Measurements from ENCODE around the gene COL12A1.

Gene COL12A1

DNA sequence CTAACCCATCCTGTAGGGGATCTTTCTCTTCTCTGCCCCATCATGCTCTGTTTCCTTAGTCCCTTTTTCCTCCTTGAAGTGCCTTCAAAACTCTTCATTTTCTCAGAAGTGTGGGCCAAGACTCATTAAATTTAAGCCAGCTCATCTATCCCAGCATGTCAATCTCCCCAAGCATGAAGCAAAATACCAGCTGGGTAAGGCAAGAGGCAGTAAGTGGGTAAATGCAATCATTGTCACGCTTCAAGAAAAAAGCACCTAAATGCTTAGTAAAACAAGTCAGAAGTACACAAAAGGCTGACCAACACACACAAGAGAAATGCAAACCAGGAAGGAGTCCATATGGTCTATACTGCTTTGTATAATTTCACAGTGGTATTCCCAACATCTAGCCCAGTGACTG lies 61.5 kb downstream of the COL12A1 start:
- no peak for DNase-seq (ENCODE audit: low read depth, low spot score)

DNA sequence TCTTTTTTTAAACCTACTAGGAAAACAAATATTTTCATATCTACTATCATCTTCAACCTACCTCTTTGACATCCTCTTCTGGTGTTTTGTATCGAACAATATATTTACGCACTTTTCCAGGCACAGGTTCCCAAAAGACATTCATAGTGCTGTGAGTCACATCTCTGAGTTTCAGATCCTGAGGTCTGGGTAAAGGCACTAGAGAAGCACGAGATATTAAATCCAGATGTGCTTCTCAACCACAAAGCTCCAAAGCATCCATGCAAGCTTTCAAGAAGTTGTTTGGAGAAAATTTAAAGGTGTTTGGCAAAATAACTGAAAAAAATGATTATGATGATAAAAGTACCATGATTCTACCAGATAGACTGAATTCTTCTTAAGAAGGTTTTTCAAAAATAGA lies 62.7 kb downstream of the COL12A1 start:
- no peak for DNase-seq (ENCODE audit: low read depth, low spot score)

DNA sequence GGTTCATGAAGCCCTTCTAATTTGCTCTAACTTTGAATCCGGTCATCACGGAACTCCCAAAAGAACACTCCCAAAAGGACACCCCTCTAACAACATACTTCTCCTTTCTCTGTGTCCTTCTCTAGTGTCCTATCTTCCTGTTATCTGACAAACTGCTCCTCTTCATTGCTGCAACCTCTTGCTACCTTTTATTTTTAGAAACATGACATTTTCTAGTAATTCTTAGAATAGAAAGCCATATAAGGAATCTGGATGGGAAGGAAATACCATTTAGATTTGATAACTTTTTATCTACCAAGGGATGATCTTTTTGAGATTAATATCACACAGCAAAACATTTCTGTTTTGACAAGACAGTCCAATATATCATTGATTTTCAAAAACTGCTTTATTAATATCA lies 63.1 kb downstream of the COL12A1 start:
- no peak for DNase-seq (ENCODE audit: low read depth, low spot score)

DNA sequence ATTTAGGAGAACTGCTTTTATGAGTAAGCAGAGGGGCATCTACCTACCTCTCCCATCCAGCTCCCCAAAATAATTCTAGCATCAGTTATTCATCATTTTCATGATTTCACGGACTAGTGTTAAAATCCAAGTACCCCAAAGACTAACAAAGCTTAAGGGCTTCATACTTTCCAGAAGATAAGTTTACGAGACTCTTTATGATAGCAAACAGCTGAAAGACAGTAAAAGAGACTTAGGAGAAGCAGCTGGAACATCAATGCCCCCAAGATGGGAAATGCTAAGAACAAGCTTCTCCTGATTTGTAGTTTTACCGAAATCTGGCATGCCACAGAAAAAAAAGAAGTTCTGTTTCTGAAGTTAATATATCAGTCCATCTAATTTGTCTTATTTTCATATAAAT lies 70.0 kb downstream of the COL12A1 start:
- DNase-seq (ENCODE audit: low read depth, low spot score), result no peak

DNA sequence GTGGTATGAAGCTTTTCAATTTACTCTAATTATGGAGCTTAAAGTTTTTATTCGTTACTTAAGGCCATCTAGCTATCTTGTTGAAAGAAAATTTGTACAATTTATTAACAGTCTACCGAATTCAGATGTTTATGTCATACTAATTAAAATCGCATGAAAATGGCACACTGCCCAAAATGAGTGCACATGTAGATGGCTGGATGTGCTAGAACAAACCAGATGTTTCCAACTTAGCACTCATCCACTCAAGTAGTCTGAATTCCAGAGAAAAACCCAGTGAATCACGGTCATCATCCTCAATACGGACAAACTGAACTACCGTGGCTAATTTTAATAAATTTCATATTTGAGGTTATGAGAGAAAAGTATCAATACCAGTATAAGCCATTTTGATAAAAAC lies 70.4 kb downstream of the COL12A1 start:
- DNase-seq (ENCODE audit: low read depth, low spot score), result no peak

DNA sequence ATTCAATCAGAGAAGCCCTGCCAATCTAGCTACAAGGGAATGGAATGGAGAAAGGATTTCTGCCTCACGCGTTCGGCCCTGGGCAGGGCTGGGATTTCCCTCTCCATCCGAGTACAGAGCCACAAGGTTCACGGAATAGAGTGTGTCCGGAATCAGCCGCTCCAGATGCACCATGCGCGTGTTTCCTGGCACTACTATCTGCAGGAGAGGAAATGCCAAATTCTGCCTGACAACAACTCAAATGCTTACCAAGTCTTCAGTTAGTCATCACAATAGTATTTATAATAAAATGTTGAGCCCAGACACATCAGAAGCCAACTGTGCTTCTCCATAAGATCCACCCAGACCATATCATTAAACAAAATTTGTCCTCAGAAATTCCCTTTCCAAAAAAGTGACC lies 75.1 kb downstream of the COL12A1 start:
- DNase-seq (ENCODE audit: low read depth, low spot score), result no peak

DNA sequence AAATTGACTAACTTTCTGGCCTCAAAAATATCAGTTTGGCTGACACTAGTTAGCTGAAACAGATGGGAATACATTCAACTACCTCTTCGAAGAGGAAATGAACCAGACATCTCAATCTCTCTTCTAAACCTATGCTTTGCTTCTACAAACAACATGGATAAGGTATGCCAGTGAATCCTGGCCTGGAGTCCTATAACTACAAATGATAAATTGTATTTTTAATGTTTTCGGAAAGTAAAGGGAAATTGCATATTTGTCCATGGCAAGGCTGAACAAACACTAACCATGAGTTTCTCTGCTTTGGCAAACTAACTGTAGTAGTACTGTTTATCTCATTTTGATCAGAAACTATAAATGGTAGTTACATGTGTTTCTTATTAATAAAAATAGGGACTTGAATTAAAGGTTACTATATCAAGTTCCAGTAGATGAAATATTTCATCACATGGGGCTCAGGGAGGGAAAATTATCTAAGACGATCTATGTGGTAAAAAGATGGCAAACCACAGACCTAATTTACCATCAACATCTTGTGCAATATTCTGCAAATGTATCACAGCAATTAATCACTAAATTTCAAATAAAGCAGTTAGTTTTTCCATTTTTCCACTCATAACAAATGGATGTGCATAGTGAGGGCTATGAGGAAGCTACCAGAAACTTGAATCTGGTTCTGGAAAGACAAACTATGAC lies 76.8 kb downstream of the COL12A1 start:
- no peak for DNase-seq (ENCODE audit: low read depth, low spot score)

DNA sequence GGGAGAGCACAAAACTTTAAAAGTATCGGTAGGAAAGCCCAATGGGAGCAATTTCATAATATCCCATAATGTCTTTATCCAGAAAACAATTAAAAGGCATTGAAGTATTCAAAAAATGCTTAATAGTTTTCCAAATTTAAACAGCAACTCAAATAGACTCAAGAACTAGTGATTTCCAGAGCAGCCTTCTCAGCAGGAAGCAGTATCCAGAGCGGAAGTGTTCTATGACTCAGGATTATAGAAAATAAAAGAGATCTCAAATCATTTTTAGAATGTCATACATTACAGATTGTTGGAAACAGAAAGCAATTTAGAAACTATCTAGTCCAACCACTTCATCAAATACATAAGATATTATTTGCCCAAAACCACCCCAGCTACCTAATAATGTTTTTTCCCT lies 79.3 kb downstream of the COL12A1 start:
- DNase-seq (ENCODE audit: low read depth, low spot score), result no peak

DNA sequence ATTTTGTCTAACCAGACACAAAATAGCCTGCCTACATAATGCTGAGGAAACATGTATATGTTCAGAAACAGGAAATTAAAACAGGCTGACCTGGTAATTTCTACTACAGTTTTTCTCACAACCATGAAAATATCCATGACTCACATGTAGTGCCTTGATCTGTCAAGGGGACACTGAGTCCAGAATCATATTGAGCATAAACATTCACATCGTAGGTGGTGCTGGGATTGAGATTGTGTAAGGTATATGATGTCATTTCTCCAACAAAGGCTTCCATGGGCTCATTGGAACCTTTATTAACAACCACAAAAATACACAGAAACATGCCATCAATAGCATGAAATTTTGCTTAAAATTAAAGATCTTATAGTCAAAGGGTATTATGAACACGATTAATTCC lies 80.9 kb downstream of the COL12A1 start:
- DNase-seq (ENCODE audit: low read depth, low spot score), result no peak

DNA sequence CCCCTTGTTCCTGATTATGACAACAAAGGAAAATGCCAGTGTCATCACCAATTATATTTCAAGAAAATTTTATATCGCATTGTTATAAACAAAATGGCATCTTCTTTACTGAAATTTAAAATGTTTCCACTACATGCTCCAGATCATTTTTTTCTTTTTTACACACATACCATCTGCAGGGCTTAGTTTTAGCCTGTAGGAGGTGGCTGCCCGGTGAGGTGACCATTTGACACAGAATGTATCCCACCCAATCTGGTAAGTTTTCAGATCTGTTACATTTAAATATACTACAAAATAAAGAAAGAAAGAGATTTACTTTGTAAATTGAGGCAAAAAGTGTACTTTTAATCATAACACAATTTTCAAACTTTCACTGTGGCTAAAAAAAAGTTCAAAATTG lies 81.8 kb downstream of the COL12A1 start:
- no peak for DNase-seq (ENCODE audit: low read depth, low spot score)

DNA sequence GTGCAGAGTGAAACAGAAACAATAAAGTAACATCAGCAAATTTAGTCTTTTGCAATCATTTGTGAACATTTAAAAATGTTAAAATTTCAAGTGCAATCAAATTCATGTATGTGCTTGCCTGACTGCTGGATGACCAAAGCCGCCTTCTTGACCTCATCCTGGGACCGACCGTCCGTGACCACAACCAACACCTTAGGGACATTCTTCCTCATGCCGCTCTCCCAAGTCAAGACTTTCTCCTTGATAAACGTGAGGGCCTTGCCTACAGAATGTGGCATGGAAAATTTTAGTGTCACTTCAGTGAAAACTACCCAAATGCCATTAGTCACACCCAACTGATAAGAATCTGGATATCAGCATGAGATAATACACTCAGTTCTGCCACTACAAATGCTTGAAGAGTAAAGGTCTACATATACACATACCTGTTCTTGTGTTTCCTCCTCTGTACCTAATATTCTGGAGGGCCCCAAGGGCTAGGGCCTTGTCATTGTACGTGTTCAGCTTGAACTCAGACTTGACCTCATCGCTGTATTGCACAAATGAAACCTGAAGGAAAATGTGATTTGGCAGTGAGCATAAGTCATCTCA lies 86.8 kb downstream of the COL12A1 start:
- DNase-seq (ENCODE audit: low read depth, low spot score), result no peak

DNA sequence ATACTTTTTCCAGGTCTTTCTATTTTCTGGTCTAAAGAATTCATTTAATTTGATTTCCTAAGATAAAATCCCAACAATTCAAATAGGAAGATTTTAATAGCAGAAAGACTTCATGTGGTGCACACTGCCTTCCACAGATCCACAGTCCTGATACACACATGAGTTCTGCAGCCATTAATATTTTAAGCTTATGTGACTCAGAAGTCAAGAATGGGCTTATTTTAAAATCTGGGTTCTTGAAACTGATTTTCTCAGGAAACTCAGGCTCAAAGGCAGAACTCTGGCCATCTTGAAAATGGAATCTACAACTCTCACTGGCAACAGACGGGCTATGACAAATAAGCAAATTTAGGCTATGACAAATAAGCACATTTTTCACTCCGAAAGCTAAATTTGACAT lies 88.2 kb downstream of the COL12A1 start:
- no peak for DNase-seq (ENCODE audit: low read depth, low spot score)

DNA sequence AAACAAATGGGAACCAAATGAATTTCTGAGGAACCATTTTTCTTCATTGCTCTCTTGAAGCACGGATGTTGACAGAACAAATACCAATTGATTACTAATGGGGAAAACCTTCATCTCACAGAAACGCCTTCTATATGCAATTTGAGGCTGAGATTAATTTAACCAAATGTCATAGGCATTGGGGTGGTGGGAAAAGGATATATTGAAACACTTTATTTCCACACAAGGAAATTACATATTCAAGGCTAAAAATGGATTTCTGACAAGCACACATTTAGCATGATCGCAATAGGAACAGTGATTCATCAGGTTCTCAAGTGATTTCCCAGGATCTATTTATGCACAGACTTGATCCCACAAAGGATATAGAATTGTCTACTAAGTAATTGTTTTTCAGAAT lies 88.9 kb downstream of the COL12A1 start:
- no peak for DNase-seq (ENCODE audit: low read depth, low spot score)

DNA sequence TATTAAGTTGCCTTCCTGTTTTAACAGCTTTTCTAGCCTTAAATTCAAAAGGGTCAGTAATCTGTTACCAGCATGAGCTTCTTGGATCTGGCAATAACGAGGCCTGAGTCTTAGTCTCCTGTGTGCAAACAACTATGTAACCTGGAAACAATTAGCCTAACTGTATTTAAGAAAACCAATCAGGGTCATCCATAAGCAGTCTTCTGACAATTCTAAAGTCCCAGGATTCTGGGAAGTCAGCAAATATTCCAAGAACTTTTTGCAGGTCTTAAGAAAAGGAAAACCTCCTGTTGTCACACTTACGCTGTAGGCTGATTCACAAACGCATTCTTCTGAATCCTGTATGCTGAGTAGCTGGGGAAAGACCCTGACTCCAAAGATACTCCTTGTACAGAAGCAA lies 90.4 kb downstream of the COL12A1 start:
- no peak for DNase-seq (ENCODE audit: low read depth, low spot score)

DNA sequence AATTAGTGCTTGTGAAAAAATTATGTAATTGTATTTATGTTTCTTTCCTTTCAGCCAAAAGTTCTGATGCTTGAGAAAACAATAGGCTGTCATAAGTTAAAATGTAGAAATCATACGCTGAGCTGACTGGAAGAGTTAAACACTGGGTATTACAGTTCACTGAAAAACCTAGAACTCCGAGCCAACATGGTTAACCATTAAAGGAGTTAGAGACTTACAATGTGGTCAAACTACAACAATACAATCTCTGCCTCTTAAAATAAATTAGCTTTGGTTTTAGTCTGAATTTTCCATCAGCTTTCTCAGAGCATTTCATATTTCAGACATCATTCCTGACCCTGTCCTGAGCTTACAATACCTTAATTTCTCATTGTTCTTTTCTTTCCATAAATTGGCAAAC lies 91.0 kb downstream of the COL12A1 start:
- DNase-seq (ENCODE audit: low read depth, low spot score), result no peak

DNA sequence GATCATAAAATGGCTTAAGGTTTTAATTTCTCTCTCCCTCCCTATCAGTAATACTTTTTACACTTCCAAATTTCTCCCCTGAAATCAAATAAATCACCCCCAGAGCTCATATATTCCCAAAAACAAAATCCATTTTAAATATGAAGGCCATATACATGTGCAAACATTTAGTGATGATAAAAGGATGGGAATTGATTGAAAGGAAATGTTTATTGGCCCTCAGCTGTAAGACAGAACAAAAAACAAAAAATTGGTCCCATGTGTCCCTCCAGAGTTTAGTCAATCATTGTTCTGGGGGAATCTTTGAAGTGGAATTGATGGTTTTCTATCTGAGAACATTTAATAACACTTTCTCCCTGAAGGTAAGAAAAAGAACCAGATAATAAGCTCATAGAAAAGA lies 91.7 kb downstream of the COL12A1 start:
- no peak for DNase-seq (ENCODE audit: low read depth, low spot score)

DNA sequence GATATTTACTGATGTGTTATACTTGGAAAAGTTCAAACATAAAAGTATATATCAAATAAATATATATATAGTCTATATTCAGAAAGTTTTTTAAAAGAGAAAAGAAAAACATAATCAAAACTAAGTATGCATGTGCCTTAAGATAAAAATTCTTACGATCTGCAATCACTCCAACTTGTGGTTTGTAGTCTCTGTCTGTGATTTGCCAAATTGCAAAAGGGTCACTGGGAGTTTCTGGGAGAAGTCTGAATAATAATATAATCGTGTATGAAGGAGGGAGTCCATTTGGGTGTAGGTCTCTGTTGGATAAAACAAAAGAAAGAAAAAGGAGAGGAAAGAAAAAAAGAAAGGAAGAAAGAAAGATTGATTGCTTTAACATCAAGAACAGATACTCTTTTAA lies 92.4 kb downstream of the COL12A1 start:
- DNase-seq (ENCODE audit: low read depth, low spot score), result no peak

DNA sequence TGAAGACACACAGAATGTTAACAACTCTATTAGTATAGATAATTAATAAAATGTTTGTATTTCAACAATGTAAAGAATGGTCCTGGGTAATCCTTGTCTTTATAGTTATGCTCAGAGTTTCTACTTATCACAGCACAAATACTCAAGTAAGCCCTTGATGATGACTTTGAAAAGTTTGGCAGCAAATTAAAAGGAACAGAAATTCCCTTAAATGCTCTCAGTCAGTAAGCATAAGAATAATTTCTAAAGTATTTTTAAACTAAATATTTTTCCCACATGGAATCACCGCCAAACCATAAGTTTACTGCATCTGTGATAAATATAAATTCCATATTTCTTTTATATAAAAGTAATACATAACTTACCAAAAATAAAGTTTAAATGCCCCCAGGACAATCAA lies 96.1 kb downstream of the COL12A1 start:
- no peak for DNase-seq (ENCODE audit: low read depth, low spot score)

DNA sequence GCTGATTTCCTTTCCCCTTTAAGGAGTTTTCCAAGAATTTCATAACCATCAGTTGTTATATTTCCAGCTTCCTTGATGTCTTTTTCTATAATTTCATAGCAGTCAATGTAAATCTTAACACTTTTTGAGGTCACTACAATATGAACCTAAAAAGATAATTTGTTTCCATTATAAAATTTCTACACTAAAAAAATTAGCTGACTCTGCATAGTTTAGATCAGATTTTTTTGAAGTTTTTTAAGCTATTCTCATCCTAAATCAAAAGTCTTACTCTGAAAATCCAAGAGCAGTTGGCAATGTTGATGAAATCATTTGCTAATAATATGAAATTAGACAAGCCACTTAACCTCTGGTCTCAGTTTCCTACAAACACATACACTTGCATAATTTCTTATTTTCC lies 96.8 kb downstream of the COL12A1 start:
- no peak for DNase-seq (ENCODE audit: low read depth, low spot score)

DNA sequence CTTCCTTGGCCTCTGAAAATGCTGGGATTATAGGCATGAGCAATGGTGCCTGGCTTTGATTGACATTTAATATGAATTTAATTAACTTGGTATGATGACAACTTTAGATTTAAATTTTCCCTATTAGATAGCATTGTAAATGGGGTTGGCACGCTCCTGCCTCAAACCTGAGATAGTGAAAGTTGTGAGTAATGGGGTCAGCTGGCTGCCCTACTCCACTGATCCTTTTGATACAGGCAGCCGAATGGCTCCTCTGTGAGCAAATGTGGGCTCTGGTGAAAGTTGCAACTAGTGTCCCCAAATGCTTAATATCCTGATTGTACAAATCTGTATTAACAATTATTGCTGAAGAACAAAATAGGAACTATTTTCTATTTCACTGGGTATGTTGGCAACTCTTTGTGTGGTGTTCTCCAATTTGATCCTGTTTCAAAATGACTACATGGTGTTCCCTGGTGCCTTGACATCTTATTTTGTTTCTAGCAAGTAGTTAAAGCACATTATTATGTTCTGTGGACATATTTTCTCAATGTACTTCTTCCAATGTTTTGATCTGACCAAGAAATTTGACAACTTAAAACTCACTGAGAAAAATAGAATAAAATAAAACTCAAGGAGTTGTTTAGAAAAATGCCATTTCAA lies 97.4 kb downstream of the COL12A1 start:
- DNase-seq (ENCODE audit: low read depth, low spot score), result no peak

DNA sequence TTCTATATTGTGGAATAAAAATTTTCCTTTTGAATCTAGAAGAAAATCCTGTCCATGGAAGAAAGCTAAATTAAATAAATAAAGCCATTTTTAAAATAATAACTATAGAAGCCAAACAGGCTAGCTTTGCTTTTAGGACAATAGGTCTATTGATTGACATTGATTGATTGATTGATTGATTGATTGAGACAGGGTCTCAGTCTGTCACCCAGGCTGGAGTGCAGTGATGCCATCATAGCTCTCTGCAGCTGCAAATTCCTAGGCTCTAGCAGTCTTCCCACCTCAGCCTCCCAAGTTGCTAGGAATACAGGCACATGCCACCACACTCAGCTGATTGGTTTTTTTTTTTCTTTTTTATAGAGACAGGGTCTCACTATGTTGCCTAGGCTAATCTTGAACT lies 97.9 kb downstream of the COL12A1 start:
- no peak for DNase-seq (ENCODE audit: low read depth, low spot score)

DNA sequence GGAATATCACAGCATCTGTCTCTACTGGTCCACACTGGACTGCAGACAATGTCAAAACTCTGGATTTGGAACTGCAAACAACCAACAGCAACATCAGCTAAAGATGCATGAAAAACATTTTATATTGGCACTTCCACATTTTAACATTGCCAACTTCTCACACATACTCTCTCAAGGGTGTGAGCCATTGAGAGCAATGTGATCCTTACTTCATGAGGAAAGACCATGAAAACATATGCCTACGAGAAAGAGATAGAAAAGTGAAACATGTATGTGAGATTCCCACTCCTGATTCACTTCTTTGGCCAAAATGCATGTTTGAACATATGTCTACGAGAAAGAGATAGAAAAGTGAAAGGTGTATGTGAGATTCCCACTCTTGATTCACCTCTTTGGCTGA lies 99.4 kb downstream of the COL12A1 start:
- DNase-seq (ENCODE audit: low read depth, low spot score), result no peak

DNA sequence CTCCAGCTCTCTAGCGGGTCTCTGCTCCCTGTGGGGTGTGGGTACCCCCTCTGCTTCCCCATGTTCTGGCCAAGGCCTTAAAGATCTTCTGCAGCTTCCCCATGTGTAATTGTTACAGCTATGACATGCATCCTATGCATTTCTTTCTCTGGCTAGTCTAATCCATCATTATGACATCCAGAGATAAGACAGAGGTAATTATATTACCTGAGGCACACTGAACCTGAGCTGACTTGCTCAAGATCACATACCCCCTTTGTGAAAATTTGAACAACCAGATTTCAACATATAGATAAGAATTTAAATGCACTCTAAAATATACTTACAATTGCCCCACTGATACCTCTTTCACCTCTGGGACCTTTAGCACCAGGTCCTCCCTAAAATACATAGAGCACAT lies 102.4 kb downstream of the COL12A1 start:
- DNase-seq (ENCODE audit: low read depth, low spot score), result no peak

All from activated naive CD8-positive, alpha-beta T cell treated with anti-CD3 and anti-CD28 coated beads, Interleukin-2, amount 50 U/mL, for 16 hours (primary cell).